Fibroblast of mammary gland (primary cell): ENCODE data around the gene SRGAP1.

Experiments
- DNase-seq: peaks from one replicate; pipeline ENCODE4 v3.0.0-alpha.2; 2010; ENCODE audit warnings: low read depth
- H3K4me3 ChIP-seq: 2 replicates; pipeline ENCODE4 v1.5.1; 2011; ENCODE audit warnings: low read depth, mild to moderate bottlenecking, low read length, moderate library complexity; ENCODE audit not compliant: control insufficient read depth
- CTCF ChIP-seq: conservative IDR thresholded peaks from 2 replicates; pipeline ENCODE4 v1.5.1; 2011; ENCODE audit warnings: low read depth, low read length, inconsistent platforms; ENCODE audit not compliant: control insufficient read depth, insufficient read depth

The SRGAP1 gene

GRCh38 chr12:64172143-64172970 is 327.9 kb downstream of the SRGAP1 start:
- TF ChIP-seq CTCF: no peak
- DNase-seq: no peak
- H3K4me3 ChIP-seq: no peak overlapping the region

- TF ChIP-seq CTCF: no peak
Observed at GRCh38 chr12:64173456-64173855, 329.0 kb downstream of the SRGAP1 start.

GRCh38 chr12:64175254-64175945 is 330.9 kb downstream of the SRGAP1 start:
- DNase-seq: peak; percentile 72
- TF ChIP-seq CTCF: no peak
- no peak overlapping the region for H3K4me3 ChIP-seq

More at GRCh38 chr12:64173456-64173855, 329.0 kb downstream of the SRGAP1 start:
- DNase-seq: no peak
- no peak overlapping the region for H3K4me3 ChIP-seq

- no peak overlapping the region for H3K4me3 ChIP-seq
- TF ChIP-seq CTCF: no peak
- DNase-seq: no peak
Observed at GRCh38 chr12:64177001-64177400, 332.5 kb downstream of the SRGAP1 start.

GRCh38 chr12:64178122-64178521 is 333.6 kb downstream of the SRGAP1 start:
- TF ChIP-seq CTCF: no peak
- no peak overlapping the region for H3K4me3 ChIP-seq
- peak; percentile 91 for DNase-seq

- TF ChIP-seq CTCF: no peak
- peak; percentile 83 for DNase-seq
- H3K4me3 ChIP-seq: no peak overlapping the region
Observed at GRCh38 chr12:64180951-64181350, 336.5 kb downstream of the SRGAP1 start.
